IPS-15b (cell line): ENCODE measurements around the gene TEX2.

ENCODE experiments used
- H3K27me3 ChIP-seq: one replicate; pipeline ENCODE4 v1.6.1; 2013; ENCODE audit warnings: low read length; ENCODE audit not compliant: control insufficient read depth, insufficient read depth
- H3K36me3 ChIP-seq: one replicate; pipeline ENCODE4 v1.6.1; 2013; ENCODE audit warnings: low read length; ENCODE audit not compliant: control insufficient read depth, insufficient read depth
- H3K4me1 ChIP-seq: one replicate; pipeline ENCODE4 v1.6.1; 2013; ENCODE audit warnings: mild to moderate bottlenecking, low read length; ENCODE audit not compliant: control insufficient read depth, insufficient read depth
- H3K4me3 ChIP-seq: one replicate; pipeline ENCODE4 v1.5.1; 2013; ENCODE audit warnings: low read depth, low read length
- H3K9ac ChIP-seq: one replicate; pipeline ENCODE4 v1.6.1; 2013; ENCODE audit warnings: low read depth, mild to moderate bottlenecking, low read length
- H3K9me3 ChIP-seq: one replicate; pipeline ENCODE4 v1.6.1; 2013; ENCODE audit warnings: mild to moderate bottlenecking, low read length; ENCODE audit not compliant: control insufficient read depth, insufficient read depth

TEX2 gene

GRCh38 chr17:64263000-64263766, at the start of gene TEX2:
Gene TEX2, minus strand, starts transcription at chr17:64263260. Its CDS starts 49,043 bp downstream, at chr17:64214217.
- peak within 1 kb of the TSS; percentile 88 for H3K4me3 ChIP-seq
- H3K9ac ChIP-seq = peak within 1 kb of the TSS; percentile 93
- H3K27me3 ChIP-seq = peaks cover 24% of the 10 kb centered on the region
- peaks cover 2% of the 10 kb centered on the region for H3K4me1 ChIP-seq
- H3K9me3 ChIP-seq = no peaks in the 10 kb centered on the region
- H3K36me3 ChIP-seq = no peaks in the 10 kb centered on the region

GRCh38 chr17:64309710-64310109, 46.6 kb upstream of the TEX2 start:
- H3K9me3 ChIP-seq = no peaks in the 10 kb centered on the region
- H3K36me3 ChIP-seq = no peaks in the 10 kb centered on the region
- no peak overlapping the region for H3K4me3 ChIP-seq
- H3K27me3 ChIP-seq = no peaks in the 10 kb centered on the region
- H3K9ac ChIP-seq = no peak overlapping the region
- no peaks in the 10 kb centered on the region for H3K4me1 ChIP-seq

GRCh38 chr17:64309021-64309420, 46.0 kb upstream of the TEX2 start:
- H3K27me3 ChIP-seq = no peaks in the 10 kb centered on the region
- no peak overlapping the region for H3K9ac ChIP-seq
- H3K9me3 ChIP-seq = no peaks in the 10 kb centered on the region
- no peak overlapping the region for H3K4me3 ChIP-seq
- H3K4me1 ChIP-seq = no peaks in the 10 kb centered on the region
- no peaks in the 10 kb centered on the region for H3K36me3 ChIP-seq

GRCh38 chr17:64306850-64307463, 43.9 kb upstream of the TEX2 start:
- H3K9me3 ChIP-seq = no peaks in the 10 kb centered on the region
- no peak overlapping the region for H3K4me3 ChIP-seq
- no peaks in the 10 kb centered on the region for H3K27me3 ChIP-seq
- H3K4me1 ChIP-seq = no peaks in the 10 kb centered on the region
- no peak overlapping the region for H3K9ac ChIP-seq
- no peaks in the 10 kb centered on the region for H3K36me3 ChIP-seq

GRCh38 chr17:64304551-64304950, 41.5 kb upstream of the TEX2 start:
- Histone ChIP-seq H3K9ac (no peak overlapping the region), H3K4me3 (no peak overlapping the region), H3K4me1 (no peaks in the 10 kb centered on the region), H3K27me3 (no peaks in the 10 kb centered on the region), H3K9me3 (no peaks in the 10 kb centered on the region), H3K36me3 (no peaks in the 10 kb centered on the region)

- Histone ChIP-seq H3K4me3 (no peak overlapping the region), H3K9me3 (no peaks in the 10 kb centered on the region), H3K9ac (no peak overlapping the region), H3K4me1 (no peaks in the 10 kb centered on the region), H3K36me3 (no peaks in the 10 kb centered on the region), H3K27me3 (no peaks in the 10 kb centered on the region)
Measured at GRCh38 chr17:64300699-64300965, 37.6 kb upstream of the TEX2 start.

- no peaks in the 10 kb centered on the region for H3K36me3 ChIP-seq
- no peaks in the 10 kb centered on the region for H3K9me3 ChIP-seq
- H3K4me1 ChIP-seq = no peaks in the 10 kb centered on the region
- no peak overlapping the region for H3K9ac ChIP-seq
- no peak overlapping the region for H3K4me3 ChIP-seq
- H3K27me3 ChIP-seq = no peaks in the 10 kb centered on the region
Measured at GRCh38 chr17:64297467-64298088, 34.5 kb upstream of the TEX2 start.

GRCh38 chr17:64296246-64296645, 33.2 kb upstream of the TEX2 start:
- H3K4me1 ChIP-seq = no peaks in the 10 kb centered on the region
- H3K36me3 ChIP-seq = no peaks in the 10 kb centered on the region
- no peak overlapping the region for H3K9ac ChIP-seq
- no peaks in the 10 kb centered on the region for H3K9me3 ChIP-seq
- no peak overlapping the region for H3K4me3 ChIP-seq
- no peaks in the 10 kb centered on the region for H3K27me3 ChIP-seq

GRCh38 chr17:64295146-64295545, 32.1 kb upstream of the TEX2 start:
- no peaks in the 10 kb centered on the region for H3K36me3 ChIP-seq
- H3K9ac ChIP-seq = no peak overlapping the region
- H3K27me3 ChIP-seq = no peaks in the 10 kb centered on the region
- H3K4me3 ChIP-seq = no peak overlapping the region
- no peaks in the 10 kb centered on the region for H3K9me3 ChIP-seq
- H3K4me1 ChIP-seq = no peaks in the 10 kb centered on the region

- Histone ChIP-seq H3K4me3 (no peak overlapping the region), H3K9ac (no peak overlapping the region), H3K9me3 (no peaks in the 10 kb centered on the region), H3K4me1 (no peaks in the 10 kb centered on the region), H3K27me3 (no peaks in the 10 kb centered on the region), H3K36me3 (no peaks in the 10 kb centered on the region)
Measured at GRCh38 chr17:64291268-64291851, 28.3 kb upstream of the TEX2 start.

GRCh38 chr17:64289741-64290141, 26.7 kb upstream of the TEX2 start:
- H3K9ac ChIP-seq = no peak overlapping the region
- no peaks in the 10 kb centered on the region for H3K27me3 ChIP-seq
- no peaks in the 10 kb centered on the region for H3K9me3 ChIP-seq
- H3K4me1 ChIP-seq = no peaks in the 10 kb centered on the region
- no peak overlapping the region for H3K4me3 ChIP-seq
- no peaks in the 10 kb centered on the region for H3K36me3 ChIP-seq

GRCh38 chr17:64282753-64283080, 19.7 kb upstream of the TEX2 start:
- Histone ChIP-seq H3K9ac (no peak overlapping the region), H3K27me3 (no peaks in the 10 kb centered on the region), H3K4me1 (no peaks in the 10 kb centered on the region), H3K36me3 (no peaks in the 10 kb centered on the region), H3K9me3 (no peaks in the 10 kb centered on the region), H3K4me3 (no peak overlapping the region)
